Left lung (tissue), 10 donors: ENCODE measurements around the gene SOX8. TPM values are rescaled to one million over a fixed set of nuclear protein-coding genes. Genes with fewer than 3 reads are reported as not detected.

Experiments used
- ATAC-seq: fragments of 200-7000 bp; cut with Tn5 transposase; one replicate; pipeline ENCODE4 v1.9.1; 2020; ENCODE audit warnings: moderate library complexity
- DNase-seq, 4 donors: peaks; one replicate each; pipeline ENCODE4 v3.0.0-alpha.2; 2013 to 2020
- H3K27ac ChIP-seq, 2 donors: fragments of 200-600 bp; sonication (generic) in 1 of 2; one replicate each; pipeline versions ENCODE4 v1.5.0 to v1.8.0; 2020 to 2021
- H3K27me3 ChIP-seq, 2 donors: fragments of 200-600 bp; sonication (generic) in 1 of 2; one replicate each; pipeline versions ENCODE4 v1.5.0 to v1.8.0; 2020 to 2021
- H3K36me3 ChIP-seq, 2 donors: fragments of 200-600 bp; sonication (generic) in 1 of 2; one replicate each; pipeline versions ENCODE4 v1.5.0 to v1.8.0; 2020 to 2021
- H3K4me1 ChIP-seq, 2 donors: fragments of 200-600 bp; one replicate each; pipeline ENCODE4 v1.8.0; 2021
- H3K4me3 ChIP-seq, 2 donors: fragments of 200-600 bp; sonication (generic) in 1 of 2; one replicate each; pipeline versions ENCODE4 v1.5.0 to v1.8.0; 2020 to 2021; ENCODE audit warnings: mild to moderate bottlenecking in 1 of 2
- H3K9me3 ChIP-seq, 2 donors: fragments of 200-600 bp; sonication (generic) in 1 of 2; one replicate each; pipeline versions ENCODE4 v1.5.0 to v1.8.0; 2020 to 2021
- CTCF ChIP-seq, 2 donors: fragments of 200-600 bp; sonication (generic) in 1 of 2; IDR thresholded peaks; one replicate each; pipeline versions ENCODE4 v1.5.0 to v1.8.0; 2021; ENCODE audit warnings: antibody characterized with exemption in 2 of 2
- intact Hi-C, 2 donors: fragments of 100-400 bp; cut with DNase I; formaldehyde crosslinking; loops; one replicate each; pipeline versions ENCODE4 v1.11.2 to v1.14.2; 2022
- polyA plus RNA-seq, 6 donors: library from polyadenylated mRNA; unstranded; fragments of 120-200 nt; gene quantifications; one replicate each; pipeline ENCODE4 v1.2.1, GENCODE V29; 2013; ENCODE audit not compliant: insufficient read length in 6 of 6
- total RNA-seq, 2 donors: library from RNA; stranded (reverse); fragmentation: NEBNext Ultra II Directional; extraction: Animal tissue kit (Norgen Biotek cat#: 25700); gene quantifications; one replicate each; pipeline ENCODE4 v1.2.1, GENCODE V29; 2021
- donor health status: DM: no; HTN: yes; CAD: no.
- donor health status: DM: no; HTN: no; CAD: no.

Gene SOX8
- total and polyA plus RNA-seq, 8 donors, result 0.26 to 4.1 (median 2.5) TPM

GRCh38 chr16:990516-991291 is 9.1 kb downstream of the SOX8 start:
- Histone ChIP-seq H3K4me3 (no peak overlapping the region), H3K9me3 (peaks cover 0 to 15% of the 10 kb centered on the region in 2 donors), H3K4me1 (no peaks in the 10 kb centered on the region), H3K27me3 (peaks cover 0 to 52% of the 10 kb centered on the region in 2 donors), H3K36me3 (no peaks in the 10 kb centered on the region), H3K27ac (no peak overlapping the region)
- no peak for TF ChIP-seq CTCF (IDR thresholded peaks at IDR 0.05)
- no peak for ATAC-seq
- no peak for DNase-seq
- intact Hi-C loops, result no loop called here

- intact Hi-C loops, result no loop called here
- no peaks in the 10 kb centered on the region for H3K4me1 ChIP-seq
- ATAC-seq (no peak), DNase-seq (no peak)
- peaks cover 0 to 48% of the 10 kb centered on the region in 2 donors for H3K27me3 ChIP-seq
- H3K27ac ChIP-seq, result no peak overlapping the region
- no peak for TF ChIP-seq CTCF (IDR thresholded peaks at IDR 0.05)
- H3K4me3 ChIP-seq, result no peak overlapping the region
- H3K36me3 ChIP-seq, result no peaks in the 10 kb centered on the region
- peaks cover 0 to 17% of the 10 kb centered on the region in 2 donors for H3K9me3 ChIP-seq
These were observed 9.8 kb downstream of the SOX8 start for GRCh38 chr16:991345-991744.

- H3K27ac ChIP-seq, result no peak overlapping the region
- H3K27me3 ChIP-seq, result peaks cover 0 to 48% of the 10 kb centered on the region in 2 donors
- no peaks in the 10 kb centered on the region for H3K4me1 ChIP-seq
- DNase-seq, result no peak
- H3K9me3 ChIP-seq, result peaks cover 0 to 17% of the 10 kb centered on the region in 2 donors
- intact Hi-C loops, result no loop called here
- no peak for TF ChIP-seq CTCF (IDR thresholded peaks at IDR 0.05)
- ATAC-seq, result no peak
- H3K36me3 ChIP-seq, result no peaks in the 10 kb centered on the region
- H3K4me3 ChIP-seq, result no peak overlapping the region
These were observed 10.2 kb downstream of the SOX8 start for GRCh38 chr16:991773-992172.

GRCh38 chr16:993731-994130 is 12.2 kb downstream of the SOX8 start:
- intact Hi-C loops, result no loop called here
- no peak for TF ChIP-seq CTCF (IDR thresholded peaks at IDR 0.05)
- no peak overlapping the region for H3K27ac ChIP-seq
- no peaks in the 10 kb centered on the region for H3K36me3 ChIP-seq
- H3K4me3 ChIP-seq, result no peak overlapping the region
- no peak for ATAC-seq
- H3K9me3 ChIP-seq, result peaks cover 0 to 17% of the 10 kb centered on the region in 2 donors
- peaks cover 0 to 48% of the 10 kb centered on the region in 2 donors for H3K27me3 ChIP-seq
- no peaks in the 10 kb centered on the region for H3K4me1 ChIP-seq
- no peak for DNase-seq

GRCh38 chr16:995087-995486 is 13.5 kb downstream of the SOX8 start:
- Histone ChIP-seq H3K4me1 (no peaks in the 10 kb centered on the region), H3K4me3 (no peak overlapping the region), H3K27me3 (peaks cover 0 to 49% of the 10 kb centered on the region in 2 donors), H3K27ac (no peak overlapping the region), H3K9me3 (peaks cover 0 to 17% of the 10 kb centered on the region in 2 donors), H3K36me3 (no peaks in the 10 kb centered on the region)
- DNase-seq, result no peak
- intact Hi-C loops, result no loop called here
- no peak for TF ChIP-seq CTCF (IDR thresholded peaks at IDR 0.05)
- no peak for ATAC-seq
